Tibial artery (tissue), 4 donors: ENCODE results near the gene PITPNM1.

Source experiments
- DNase-seq, 2 donors: peaks; one replicate each; pipeline ENCODE4 v3.0.0-alpha.2; 2019
- H3K27ac ChIP-seq, 2 donors: fragments of 200-600 bp; sonication (generic) in 1 of 2; 1 replicate in 1 of 2; 2 replicates in 1 of 2; pipeline ENCODE4 v1.5.1; 2018 to 2019; ENCODE audit warnings: mild to moderate bottlenecking in 1 of 2
- H3K27me3 ChIP-seq, 2 donors: fragments of 200-600 bp; sonication (generic) in 1 of 2; one replicate each; pipeline versions ENCODE4 v1.5.1 to v1.6.0; 2016 to 2019
- H3K36me3 ChIP-seq, 3 donors: fragments of 200-600 bp; sonication (generic) in 2 of 3; one replicate each; pipeline ENCODE4 v1.5.1; 2016 to 2019; ENCODE audit warnings: mild to moderate bottlenecking in 2 of 3
- H3K4me1 ChIP-seq, 4 donors: fragments of 200-600 bp; sonication (generic) in 2 of 4; 1 replicate in 3 of 4; 2 replicates in 1 of 4; pipeline ENCODE4 v1.5.1; 2016 to 2019
- H3K4me3 ChIP-seq, 2 donors: fragments of 200-600 bp; sonication (generic) in 1 of 2; 1 replicate in 1 of 2; 2 replicates in 1 of 2; pipeline ENCODE4 v1.5.1; 2018 to 2019; ENCODE audit warnings: mild to moderate bottlenecking in 2 of 2
- H3K9me3 ChIP-seq, 3 donors: fragments of 200-600 bp; sonication (generic) in 1 of 3; one replicate each; pipeline ENCODE4 v1.5.1; 2016 to 2019
- intact Hi-C: fragments of 100-400 bp; cut with DNase I; formaldehyde crosslinking; loops from one replicate; pipeline ENCODE4 v1.15.0; 2023; ENCODE audit warnings: low total_unique reads
- TF ChIP-seq, protein P1 (sequence below), 2 experiments: fragments of 200-600 bp in 1 of 2; fragments of 450-650 bp in 1 of 2; IDR thresholded peaks; one replicate each; pipeline ENCODE4 v1.5.1; 2017 to 2019; ENCODE audit warnings: antibody characterized with exemption in 2 of 2, mild to moderate bottlenecking in 1 of 2, moderate library complexity in 1 of 2

Gene PITPNM1

DNA sequence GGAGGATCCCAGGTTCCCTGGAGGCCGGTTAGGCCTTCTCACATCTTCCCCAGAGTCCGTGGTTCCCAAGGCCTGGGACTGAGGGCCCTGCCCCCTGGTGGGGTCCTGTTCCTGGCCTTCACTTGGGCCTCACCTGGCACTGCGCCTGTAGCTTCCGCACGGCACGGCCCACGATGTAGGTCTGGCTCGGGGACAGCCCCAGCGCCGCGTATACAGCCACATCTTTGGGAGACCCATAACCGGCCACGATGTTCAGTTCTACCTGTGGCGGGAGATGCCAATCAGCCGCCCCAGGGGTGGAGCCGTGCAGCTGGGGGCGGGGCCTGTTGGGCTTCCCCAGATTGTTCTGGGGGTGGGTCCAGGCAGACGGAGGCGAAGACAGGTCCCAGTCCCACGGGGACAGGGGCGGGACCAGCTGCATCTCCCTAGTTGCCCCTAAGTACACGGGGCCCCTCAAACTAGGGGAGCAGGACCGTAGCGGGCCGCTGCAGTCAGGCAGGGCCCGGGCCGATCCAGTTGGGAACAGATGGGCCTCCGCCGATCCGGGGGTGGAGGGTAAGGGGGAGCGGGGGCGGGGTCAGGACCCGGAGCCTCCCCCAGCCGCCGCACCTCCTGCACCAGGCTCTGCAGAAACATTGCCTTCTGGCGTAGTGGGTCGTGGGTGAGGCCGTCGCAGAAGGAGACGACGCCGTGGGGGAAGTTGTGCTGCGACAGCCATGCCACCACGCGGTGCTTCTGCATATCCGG is 12.2 kb downstream of the PITPNM1 start:
- Histone ChIP-seq H3K27ac (no peak overlapping the region), H3K4me3 (no peak overlapping the region), H3K36me3 (peaks cover 22 to 94% (median 83%) of the 10 kb centered on the region in 3 donors), H3K9me3 (no peaks in the 10 kb centered on the region), H3K4me1 (no peaks in the 10 kb centered on the region), H3K27me3 (no peaks in the 10 kb centered on the region)
- intact Hi-C loops: no loop called here
- DNase-seq: no peak
- TF ChIP-seq, protein P1, sequence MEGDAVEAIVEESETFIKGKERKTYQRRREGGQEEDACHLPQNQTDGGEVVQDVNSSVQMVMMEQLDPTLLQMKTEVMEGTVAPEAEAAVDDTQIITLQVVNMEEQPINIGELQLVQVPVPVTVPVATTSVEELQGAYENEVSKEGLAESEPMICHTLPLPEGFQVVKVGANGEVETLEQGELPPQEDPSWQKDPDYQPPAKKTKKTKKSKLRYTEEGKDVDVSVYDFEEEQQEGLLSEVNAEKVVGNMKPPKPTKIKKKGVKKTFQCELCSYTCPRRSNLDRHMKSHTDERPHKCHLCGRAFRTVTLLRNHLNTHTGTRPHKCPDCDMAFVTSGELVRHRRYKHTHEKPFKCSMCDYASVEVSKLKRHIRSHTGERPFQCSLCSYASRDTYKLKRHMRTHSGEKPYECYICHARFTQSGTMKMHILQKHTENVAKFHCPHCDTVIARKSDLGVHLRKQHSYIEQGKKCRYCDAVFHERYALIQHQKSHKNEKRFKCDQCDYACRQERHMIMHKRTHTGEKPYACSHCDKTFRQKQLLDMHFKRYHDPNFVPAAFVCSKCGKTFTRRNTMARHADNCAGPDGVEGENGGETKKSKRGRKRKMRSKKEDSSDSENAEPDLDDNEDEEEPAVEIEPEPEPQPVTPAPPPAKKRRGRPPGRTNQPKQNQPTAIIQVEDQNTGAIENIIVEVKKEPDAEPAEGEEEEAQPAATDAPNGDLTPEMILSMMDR (IDR thresholded peaks at IDR 0.05): no peak

DNA sequence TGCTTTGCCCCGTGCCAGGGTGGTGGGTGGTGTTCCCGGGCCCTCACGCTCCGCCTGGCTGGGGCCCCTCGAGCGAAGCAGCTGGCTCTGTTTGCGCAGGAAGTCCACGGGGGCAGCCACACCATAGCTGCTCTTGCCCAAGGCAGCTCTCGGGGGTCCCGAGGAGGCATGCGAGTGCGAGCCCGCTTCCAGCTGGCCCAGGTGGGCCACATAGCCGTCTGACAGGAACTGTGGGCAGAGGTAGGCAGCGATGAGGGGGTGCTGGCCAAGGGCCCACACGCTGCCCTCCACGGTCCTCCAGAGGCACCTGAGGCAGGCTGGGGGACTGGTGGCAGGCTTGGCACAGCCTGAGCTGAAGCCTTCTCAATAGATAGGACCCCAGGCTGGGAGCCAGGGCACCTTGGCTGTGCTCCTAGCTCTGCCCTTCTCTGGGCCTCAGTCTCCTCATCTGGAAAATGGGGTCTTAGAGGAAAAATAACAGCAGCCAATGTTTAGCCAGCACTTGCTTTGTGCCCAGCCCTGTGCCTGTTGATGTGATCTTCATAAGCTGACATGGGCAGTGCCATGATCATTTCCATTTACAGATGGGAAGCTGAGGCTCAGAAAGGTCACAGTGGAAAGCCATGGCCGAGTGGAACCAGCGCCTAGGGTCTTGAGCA is 13.0 kb downstream of the PITPNM1 start:
- peaks cover 29 to 94% (median 86%) of the 10 kb centered on the region in 3 donors for H3K36me3 ChIP-seq
- no peak for DNase-seq
- H3K27ac ChIP-seq: no peak overlapping the region
- TF ChIP-seq, protein P1 (IDR thresholded peaks at IDR 0.05): no peak
- H3K4me1 ChIP-seq: no peaks in the 10 kb centered on the region
- H3K9me3 ChIP-seq: no peaks in the 10 kb centered on the region
- H3K4me3 ChIP-seq: no peak overlapping the region
- no peaks in the 10 kb centered on the region for H3K27me3 ChIP-seq
- intact Hi-C loops: no loop called here

GRCh38 chr11:67491276-67492068 is 13.7 kb downstream of the PITPNM1 start:
- Histone ChIP-seq H3K4me3 (no peak overlapping the region), H3K27me3 (no peaks in the 10 kb centered on the region), H3K36me3 (peaks cover 32 to 96% (median 91%) of the 10 kb centered on the region in 3 donors), H3K4me1 (no peaks in the 10 kb centered on the region), H3K9me3 (no peaks in the 10 kb centered on the region), H3K27ac (no peak overlapping the region)
- intact Hi-C loops: no loop called here
- DNase-seq: no peak
- TF ChIP-seq, protein P1 (IDR thresholded peaks at IDR 0.05): no peak

GRCh38 chr11:67490727-67491065 is 14.5 kb downstream of the PITPNM1 start:
- no peak for DNase-seq
- Histone ChIP-seq H3K36me3 (peaks cover 32 to 89% (median 83%) of the 10 kb centered on the region in 3 donors), H3K9me3 (no peaks in the 10 kb centered on the region), H3K27ac (no peak overlapping the region), H3K4me3 (no peak overlapping the region), H3K4me1 (peaks cover 0 to 4% (median 0%) of the 10 kb centered on the region in 4 donors), H3K27me3 (no peaks in the 10 kb centered on the region)
- TF ChIP-seq, protein P1 (IDR thresholded peaks at IDR 0.05): no peak
- intact Hi-C loops: no loop called here

- DNase-seq: no peak
- Histone ChIP-seq H3K27me3 (no peaks in the 10 kb centered on the region), H3K27ac (no peak overlapping the region), H3K4me3 (no peak overlapping the region), H3K9me3 (no peaks in the 10 kb centered on the region), H3K36me3 (peaks cover 32 to 83% (median 77%) of the 10 kb centered on the region in 3 donors), H3K4me1 (peaks cover 0 to 8% (median under 1%) of the 10 kb centered on the region in 4 donors)
- intact Hi-C loops: no loop called here
- TF ChIP-seq, protein P1 (IDR thresholded peaks at IDR 0.05): no peak
Observed at GRCh38 chr11:67489885-67490726, 15.1 kb downstream of the PITPNM1 start.
